ENCODE measurements around the gene HOXB4.

- TF ChIP-seq CTCF (IDR thresholded peaks at IDR 0.05) (no peak), POLR2A (IDR thresholded peaks at IDR 0.05) (no peak)
Measured at GRCh38 chr17:48549914-48550501, 28.1 kb downstream of the HOXB4 start.

All from Peyer's patch (tissue), 4 donors.